Right atrium auricular region (tissue), 2 donors: Measurements from ENCODE around the gene RAB11FIP4. TPM values are rescaled to one million over a fixed set of nuclear protein-coding genes. Genes with fewer than 3 reads are reported as not detected.

Source experiments
- DNase-seq: peaks from one replicate; pipeline ENCODE4 v3.0.0-alpha.2; 2019; ENCODE audit warnings: low spot score
- H3K27ac ChIP-seq, 2 donors: fragments of 200-600 bp; sonication (generic); 1 replicate in 1 of 2; 2 replicates in 1 of 2; pipeline ENCODE4 v1.5.1; 2016 to 2019
- H3K27me3 ChIP-seq, 2 donors: fragments of 200-600 bp; sonication (generic); one replicate each; pipeline versions ENCODE4 v1.5.1 to v1.6.0; 2017 to 2019
- H3K36me3 ChIP-seq: fragments of 200-600 bp; sonication (generic); one replicate; pipeline ENCODE4 v1.5.1; 2016
- H3K4me1 ChIP-seq, 2 donors: fragments of 200-600 bp; sonication (generic); one replicate each; pipeline versions ENCODE4 v1.5.1 to v1.6.0; 2017 to 2019
- H3K4me3 ChIP-seq, 2 donors: fragments of 200-600 bp; sonication (generic); 1 replicate in 1 of 2; 2 replicates in 1 of 2; pipeline ENCODE4 v1.5.1; 2017 to 2019; ENCODE audit warnings: mild to moderate bottlenecking in 1 of 2, moderate library complexity in 1 of 2
- H3K9me3 ChIP-seq, 2 donors: fragments of 200-600 bp; sonication (generic); one replicate each; pipeline ENCODE4 v1.5.1; 2019
- total RNA-seq, 2 donors: library from RNA; depleted of rRNA; stranded (reverse); fragments of >200 nt; gene quantifications; one replicate each; pipeline ENCODE4 v1.1.0, GENCODE V29; 2016
- TF ChIP-seq, protein P1 (sequence below), 2 donors: fragments of 200-600 bp; sonication (generic); IDR thresholded peaks; one replicate each; pipeline ENCODE4 v1.5.1; 2019; ENCODE audit warnings: antibody characterized with exemption in 2 of 2

Gene RAB11FIP4
- total RNA-seq, 2 donors from 2014 or later, result 4.4 to 7.2 TPM

GRCh38 chr17:31385428-31386285, 5.8 kb upstream of the RAB11FIP4 start:
- no peaks in the 10 kb centered on the region for H3K36me3 ChIP-seq
- peak; percentile 53 for DNase-seq
- no peaks in the 10 kb centered on the region for H3K9me3 ChIP-seq
- no peaks in the 10 kb centered on the region for H3K27me3 ChIP-seq
- H3K27ac ChIP-seq, result no peak overlapping the region
- H3K4me3 ChIP-seq, result no peak overlapping the region
- TF ChIP-seq, protein P1, sequence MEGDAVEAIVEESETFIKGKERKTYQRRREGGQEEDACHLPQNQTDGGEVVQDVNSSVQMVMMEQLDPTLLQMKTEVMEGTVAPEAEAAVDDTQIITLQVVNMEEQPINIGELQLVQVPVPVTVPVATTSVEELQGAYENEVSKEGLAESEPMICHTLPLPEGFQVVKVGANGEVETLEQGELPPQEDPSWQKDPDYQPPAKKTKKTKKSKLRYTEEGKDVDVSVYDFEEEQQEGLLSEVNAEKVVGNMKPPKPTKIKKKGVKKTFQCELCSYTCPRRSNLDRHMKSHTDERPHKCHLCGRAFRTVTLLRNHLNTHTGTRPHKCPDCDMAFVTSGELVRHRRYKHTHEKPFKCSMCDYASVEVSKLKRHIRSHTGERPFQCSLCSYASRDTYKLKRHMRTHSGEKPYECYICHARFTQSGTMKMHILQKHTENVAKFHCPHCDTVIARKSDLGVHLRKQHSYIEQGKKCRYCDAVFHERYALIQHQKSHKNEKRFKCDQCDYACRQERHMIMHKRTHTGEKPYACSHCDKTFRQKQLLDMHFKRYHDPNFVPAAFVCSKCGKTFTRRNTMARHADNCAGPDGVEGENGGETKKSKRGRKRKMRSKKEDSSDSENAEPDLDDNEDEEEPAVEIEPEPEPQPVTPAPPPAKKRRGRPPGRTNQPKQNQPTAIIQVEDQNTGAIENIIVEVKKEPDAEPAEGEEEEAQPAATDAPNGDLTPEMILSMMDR (IDR thresholded peaks at IDR 0.05), result no peak
- no peaks in the 10 kb centered on the region for H3K4me1 ChIP-seq

- no peak for DNase-seq
- Histone ChIP-seq H3K4me1 (peaks cover 0 to 7% of the 10 kb centered on the region in 2 donors), H3K27ac (no peak overlapping the region), H3K27me3 (no peaks in the 10 kb centered on the region), H3K9me3 (no peaks in the 10 kb centered on the region), H3K36me3 (no peaks in the 10 kb centered on the region), H3K4me3 (no peak overlapping the region)
- TF ChIP-seq, protein P1 (IDR thresholded peaks at IDR 0.05), result no peak
Measured at GRCh38 chr17:31386542-31387075, 4.9 kb upstream of the RAB11FIP4 start.

DNA sequence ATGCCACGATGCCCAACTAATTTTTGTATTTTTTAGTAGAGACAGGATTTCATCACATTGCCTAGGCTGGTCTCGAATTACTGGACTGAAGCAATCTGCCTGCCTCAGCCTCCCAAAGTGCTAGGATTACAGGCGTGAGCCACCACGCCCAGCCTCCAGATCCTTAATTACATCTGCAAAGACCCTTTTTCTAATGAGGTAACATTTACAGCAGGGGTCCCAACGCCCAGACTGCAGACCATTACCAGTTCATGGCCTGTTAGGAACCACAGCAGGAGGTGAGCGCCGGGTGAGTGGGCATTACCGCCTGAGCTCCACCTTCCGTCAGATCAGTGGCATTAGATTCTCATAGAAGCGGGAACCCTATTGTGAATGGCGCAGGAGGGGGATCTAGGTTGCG, 4.0 kb upstream of the RAB11FIP4 start:
- Histone ChIP-seq H3K36me3 (no peaks in the 10 kb centered on the region), H3K27ac (no peak overlapping the region), H3K4me1 (peaks cover 0 to 14% of the 10 kb centered on the region in 2 donors), H3K9me3 (no peaks in the 10 kb centered on the region), H3K4me3 (no peak overlapping the region), H3K27me3 (peaks cover 0 to 7% of the 10 kb centered on the region in 2 donors)
- TF ChIP-seq, protein P1 (IDR thresholded peaks at IDR 0.05), result no peak
- no peak for DNase-seq

DNA sequence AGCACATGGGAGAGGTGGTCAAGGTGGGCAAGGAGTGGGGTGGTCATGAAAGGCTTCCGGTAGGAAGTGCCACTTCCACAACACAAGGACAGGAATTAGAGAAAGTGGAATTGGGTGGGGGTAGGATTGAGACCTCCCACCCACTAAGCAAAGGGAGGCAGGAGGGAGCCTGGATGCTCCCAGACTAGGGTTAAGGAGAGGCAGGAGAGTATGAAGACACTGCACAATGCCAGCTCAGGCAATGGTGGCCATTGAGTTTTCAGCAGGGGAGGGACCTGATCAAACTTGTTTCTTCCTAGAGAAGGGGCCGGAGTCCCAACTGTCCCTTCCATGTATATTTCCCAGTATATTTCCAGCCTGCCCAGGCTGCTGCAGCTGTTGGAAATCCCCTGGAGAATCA, 3.1 kb upstream of the RAB11FIP4 start:
- no peak for DNase-seq
- no peak overlapping the region for H3K27ac ChIP-seq
- H3K36me3 ChIP-seq, result no peaks in the 10 kb centered on the region
- H3K4me1 ChIP-seq, result peaks cover 0 to 17% of the 10 kb centered on the region in 2 donors
- TF ChIP-seq, protein P1 (IDR thresholded peaks at IDR 0.05), result no peak
- peaks cover 0 to 11% of the 10 kb centered on the region in 2 donors for H3K27me3 ChIP-seq
- no peak overlapping the region for H3K4me3 ChIP-seq
- no peaks in the 10 kb centered on the region for H3K9me3 ChIP-seq

GRCh38 chr17:31388770-31389656, 2.5 kb upstream of the RAB11FIP4 start:
- TF ChIP-seq, protein P1 (IDR thresholded peaks at IDR 0.05), result peak; percentile 45 to 73
- no peak overlapping the region for H3K27ac ChIP-seq
- peak; percentile 55 for DNase-seq
- H3K4me1 ChIP-seq, result peaks cover 0 to 17% of the 10 kb centered on the region in 2 donors
- H3K9me3 ChIP-seq, result no peaks in the 10 kb centered on the region
- no peaks in the 10 kb centered on the region for H3K36me3 ChIP-seq
- H3K4me3 ChIP-seq, result no peak overlapping the region
- peaks cover 0 to 11% of the 10 kb centered on the region in 2 donors for H3K27me3 ChIP-seq
